ENCODE measurements around the gene ZNF76. TPM values are rescaled to one million over a fixed set of nuclear protein-coding genes. Genes with fewer than 3 reads are reported as not detected.

ZNF76 gene
- total and polyA plus RNA-seq, 2 of the 13 experiments (the other 11 are each of a cell fraction or from before 2014, with no cell fraction given): 13.2 to 26.4 TPM

DNA sequence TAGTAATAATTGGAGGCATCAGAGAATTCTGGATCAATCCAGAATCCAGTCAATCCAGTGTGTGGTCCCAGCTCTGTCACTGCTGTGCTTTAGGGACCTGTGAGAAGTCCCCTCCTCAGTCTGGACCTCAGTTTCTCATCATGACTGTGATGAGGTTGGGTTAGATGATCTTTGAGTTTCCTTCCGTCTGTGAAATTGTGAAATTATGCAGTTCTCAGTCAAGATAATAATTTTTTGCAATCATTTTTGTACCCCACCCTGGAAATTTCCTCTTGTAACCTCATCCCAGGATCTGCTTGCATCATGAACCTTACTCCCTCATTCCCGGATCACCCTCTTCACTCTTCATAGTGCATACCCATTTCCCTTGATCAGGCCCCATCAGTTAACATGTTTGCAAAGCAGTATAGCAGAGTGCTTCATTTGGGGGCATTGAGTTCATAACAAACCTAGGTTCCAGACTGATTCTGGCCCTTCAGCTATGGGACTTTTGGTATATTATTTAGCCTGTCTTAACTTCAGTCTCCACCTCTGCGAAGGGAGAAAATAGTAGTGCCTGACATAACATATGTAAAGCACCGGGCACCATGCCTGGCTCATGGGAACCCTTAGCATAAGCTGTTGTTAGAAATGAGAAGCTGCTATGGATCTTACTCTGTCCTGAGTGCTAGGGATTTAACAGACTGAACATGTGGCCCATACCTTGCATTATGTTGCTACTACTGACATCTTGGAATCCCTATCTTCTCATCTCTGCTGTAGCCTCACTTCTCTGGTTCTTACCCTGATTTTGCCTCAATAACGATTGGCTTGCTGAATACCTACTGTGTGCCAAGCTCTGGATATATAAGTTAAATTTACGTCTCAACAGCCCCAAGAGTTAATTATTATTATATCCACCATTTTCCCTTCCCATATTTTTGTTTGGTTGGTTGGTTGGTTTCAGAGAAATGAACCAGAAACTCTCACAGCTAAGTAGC, 1.3 kb downstream of the ZNF76 start:
- Histone ChIP-seq H2AFZ (ENCODE audit: low read length) (no peak overlapping the region), H3K36me3 (replicated peaks in 1 of 2; ENCODE audit: control insufficient read depth in 1 of 2, insufficient read depth in 2 of 2, low read length in 2 of 2) (no peaks in the 10 kb centered on the region), H3K27me3 (ENCODE audit: control insufficient read depth in 1 of 2, insufficient read depth in 2 of 2, low read length in 2 of 2) (no peaks in the 10 kb centered on the region; a peak in 1 of 5 replicates), H3K9me3 (ENCODE audit: low read length) (no peaks in the 10 kb centered on the region), H4K20me1 (ENCODE audit: insufficient read depth, low read length) (no peaks in the 10 kb centered on the region), H3K79me2 (ENCODE audit: insufficient read depth, low read length) (peaks cover 9% of the 10 kb centered on the region), H3K4me2 (ENCODE audit: low read depth, low read length) (peak overlapping the region; percentile 94), H3K9ac (ENCODE audit: insufficient read depth, low read depth, low read length) (peak overlapping the region; percentile 97), H3K4me1 (ENCODE audit: insufficient read depth, low read length) (peaks cover 52% of the 10 kb centered on the region), H3K4me3 (replicated peaks in 1 of 3; ENCODE audit: insufficient read depth in 1 of 3, low read depth in 2 of 3, low read length in 3 of 3) (peak overlapping the region; percentile 69 to 97 (median 77)), H3K27ac (ENCODE audit: extremely low read length, insufficient read depth, low read length) (peak overlapping the region; percentile 93)
- BruUV-seq (replicated peaks): no TSS peak
- no peak for FAIRE-seq
- 73% methylated on average over 6 of the region's 6 CpGs for WGBS (ENCODE audit: low lambda C conversion rate)
- no peak for DNase-seq (ENCODE audit: low spot score)
- no peak for ATAC-seq
- CTCF ChIA-PET (ENCODE audit: low intra/inter-chr PET ratio, low total read pairs): no interaction called here
- intact Hi-C loops (cut with micrococcal nuclease; ENCODE audit: unreplicated experiment) (no loop called here), in situ Hi-C loops (cut with HindIII; ENCODE audit: extremely low pct_ligation_motif_present, low pct_unique_long_range_greater_than_20kb) (no loop called here)
- POLR2A ChIA-PET: interaction anchor here (1.6 to 1.7 kb wide), 2 partner anchors 154 to 236 kb away, joined by 5 to 7 read pairs; partner anchors contain the start of gene TEAD3
- TF ChIP-seq ZNF720 (CRISPR knock-in tag; IDR thresholded peaks at IDR 0.05): no peak
- TF ChIP-seq, protein P1, sequence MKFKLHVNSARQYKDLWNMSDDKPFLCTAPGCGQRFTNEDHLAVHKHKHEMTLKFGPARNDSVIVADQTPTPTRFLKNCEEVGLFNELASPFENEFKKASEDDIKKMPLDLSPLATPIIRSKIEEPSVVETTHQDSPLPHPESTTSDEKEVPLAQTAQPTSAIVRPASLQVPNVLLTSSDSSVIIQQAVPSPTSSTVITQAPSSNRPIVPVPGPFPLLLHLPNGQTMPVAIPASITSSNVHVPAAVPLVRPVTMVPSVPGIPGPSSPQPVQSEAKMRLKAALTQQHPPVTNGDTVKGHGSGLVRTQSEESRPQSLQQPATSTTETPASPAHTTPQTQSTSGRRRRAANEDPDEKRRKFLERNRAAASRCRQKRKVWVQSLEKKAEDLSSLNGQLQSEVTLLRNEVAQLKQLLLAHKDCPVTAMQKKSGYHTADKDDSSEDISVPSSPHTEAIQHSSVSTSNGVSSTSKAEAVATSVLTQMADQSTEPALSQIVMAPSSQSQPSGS (CRISPR knock-in tag; IDR thresholded peaks at IDR 0.05): 0 out of 2 replicates have a peak, but pooled peaks have one; percentile 33
- no peak for TF ChIP-seq RAD51 (IDR thresholded peaks at IDR 0.05; ENCODE audit: borderline replicate concordance)
- TF ChIP-seq, protein P2, sequence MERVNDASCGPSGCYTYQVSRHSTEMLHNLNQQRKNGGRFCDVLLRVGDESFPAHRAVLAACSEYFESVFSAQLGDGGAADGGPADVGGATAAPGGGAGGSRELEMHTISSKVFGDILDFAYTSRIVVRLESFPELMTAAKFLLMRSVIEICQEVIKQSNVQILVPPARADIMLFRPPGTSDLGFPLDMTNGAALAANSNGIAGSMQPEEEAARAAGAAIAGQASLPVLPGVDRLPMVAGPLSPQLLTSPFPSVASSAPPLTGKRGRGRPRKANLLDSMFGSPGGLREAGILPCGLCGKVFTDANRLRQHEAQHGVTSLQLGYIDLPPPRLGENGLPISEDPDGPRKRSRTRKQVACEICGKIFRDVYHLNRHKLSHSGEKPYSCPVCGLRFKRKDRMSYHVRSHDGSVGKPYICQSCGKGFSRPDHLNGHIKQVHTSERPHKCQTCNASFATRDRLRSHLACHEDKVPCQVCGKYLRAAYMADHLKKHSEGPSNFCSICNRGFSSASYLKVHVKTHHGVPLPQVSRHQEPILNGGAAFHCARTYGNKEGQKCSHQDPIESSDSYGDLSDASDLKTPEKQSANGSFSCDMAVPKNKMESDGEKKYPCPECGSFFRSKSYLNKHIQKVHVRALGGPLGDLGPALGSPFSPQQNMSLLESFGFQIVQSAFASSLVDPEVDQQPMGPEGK (CRISPR knock-in tag; IDR thresholded peaks at IDR 0.05): 0 out of 2 replicates have a peak, but pooled peaks have one; percentile 12
- no peak for TF ChIP-seq PHF5A (CRISPR knock-in tag; IDR thresholded peaks at IDR 0.05; ENCODE audit: low read depth, unreplicated experiment)
- peak; percentile 81 for TF ChIP-seq ZNF629 (CRISPR knock-in tag; conservative IDR thresholded peaks at IDR 0.05)
- no peak for TF ChIP-seq GMEB1 (CRISPR knock-in tag; IDR thresholded peaks at IDR 0.05; ENCODE audit: borderline replicate concordance)
- TF ChIP-seq RBFOX2 (IDR thresholded peaks at IDR 0.05; ENCODE audit: low read depth, low read length): no peak
- no peak for TF ChIP-seq ZBTB34 (CRISPR knock-in tag; IDR thresholded peaks at IDR 0.05)
- TF ChIP-seq HIVEP1 (CRISPR knock-in tag; IDR thresholded peaks at IDR 0.05): no peak
- no peak for TF ChIP-seq ZNF703 (CRISPR knock-in tag; IDR thresholded peaks at IDR 0.05; ENCODE audit: borderline replicate concordance)
- TF ChIP-seq RXRB (CRISPR knock-in tag; IDR thresholded peaks at IDR 0.05; ENCODE audit: borderline replicate concordance): no peak
- TF ChIP-seq, protein P3, sequence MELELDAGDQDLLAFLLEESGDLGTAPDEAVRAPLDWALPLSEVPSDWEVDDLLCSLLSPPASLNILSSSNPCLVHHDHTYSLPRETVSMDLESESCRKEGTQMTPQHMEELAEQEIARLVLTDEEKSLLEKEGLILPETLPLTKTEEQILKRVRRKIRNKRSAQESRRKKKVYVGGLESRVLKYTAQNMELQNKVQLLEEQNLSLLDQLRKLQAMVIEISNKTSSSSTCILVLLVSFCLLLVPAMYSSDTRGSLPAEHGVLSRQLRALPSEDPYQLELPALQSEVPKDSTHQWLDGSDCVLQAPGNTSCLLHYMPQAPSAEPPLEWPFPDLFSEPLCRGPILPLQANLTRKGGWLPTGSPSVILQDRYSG (CRISPR knock-in tag; IDR thresholded peaks at IDR 0.05): no peak
